ENCODE data around the gene GALNT14.
A peak's percentile ranks its signal among the peaks of the same experiment; 100 is the strongest.

Gene GALNT14

DNA sequence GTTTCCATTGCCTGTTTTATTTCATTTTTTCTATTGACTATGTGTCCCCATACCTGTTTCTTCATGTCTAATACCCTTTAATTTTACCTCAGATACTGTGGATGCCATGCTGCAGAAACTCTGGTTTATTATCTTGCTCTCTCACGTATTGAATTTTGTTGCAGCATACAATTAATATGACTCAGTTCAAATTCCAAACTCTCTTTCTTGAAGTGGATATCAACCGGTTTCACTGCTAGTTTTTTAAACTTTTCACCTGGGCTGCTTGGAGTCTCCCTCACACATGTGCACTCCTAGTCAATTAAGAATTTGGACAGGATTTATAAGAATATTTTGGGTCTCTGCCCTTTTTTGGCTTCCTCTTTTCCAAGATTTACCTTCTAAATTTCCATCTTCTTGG is 260.4 kb downstream of the GALNT14 start:
- Mint-ChIP-seq H3K4me1 (no peaks in the 10 kb centered on the region), H3K4me3 (no peak overlapping the region), H3K27me3 (peaks cover 0 to 5% of the 10 kb centered on the region in 2 donors), H3K9me3 (peaks cover 10 to 12% of the 10 kb centered on the region in 2 donors), H3K36me3 (no peaks in the 10 kb centered on the region), H3K27ac (no peak overlapping the region)
- ATAC-seq (replicated peaks) (no peak), DNase-seq (no peak)

DNA sequence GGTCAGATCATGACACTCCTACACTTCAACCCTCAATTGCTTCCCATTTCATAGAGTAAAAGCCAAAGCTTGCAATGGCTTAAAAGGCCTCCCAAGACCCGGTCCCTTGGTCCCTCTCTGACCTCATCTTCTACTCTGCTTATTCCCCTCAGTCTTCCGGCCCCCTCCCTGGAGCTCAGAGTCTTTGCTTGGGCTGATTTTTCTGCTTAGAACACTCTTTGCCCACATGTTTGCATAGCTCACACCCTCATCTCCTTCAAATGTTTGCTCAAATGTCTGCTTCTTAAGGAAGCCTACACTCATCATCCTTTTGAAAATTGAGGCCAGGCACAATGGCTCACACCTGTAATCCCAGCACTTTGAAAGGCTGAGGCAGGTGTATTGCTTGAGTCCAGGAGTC is 265.4 kb downstream of the GALNT14 start:
- Mint-ChIP-seq H3K4me1 (peaks cover 0 to 1% of the 10 kb centered on the region in 2 donors), H3K4me3 (no peak overlapping the region), H3K36me3 (no peaks in the 10 kb centered on the region), H3K27me3 (peaks cover 0 to 7% of the 10 kb centered on the region in 2 donors), H3K27ac (no peak overlapping the region), H3K9me3 (peaks cover 10 to 13% of the 10 kb centered on the region in 2 donors)
- DNase-seq: no peak
- no peak for ATAC-seq (replicated peaks)

DNA sequence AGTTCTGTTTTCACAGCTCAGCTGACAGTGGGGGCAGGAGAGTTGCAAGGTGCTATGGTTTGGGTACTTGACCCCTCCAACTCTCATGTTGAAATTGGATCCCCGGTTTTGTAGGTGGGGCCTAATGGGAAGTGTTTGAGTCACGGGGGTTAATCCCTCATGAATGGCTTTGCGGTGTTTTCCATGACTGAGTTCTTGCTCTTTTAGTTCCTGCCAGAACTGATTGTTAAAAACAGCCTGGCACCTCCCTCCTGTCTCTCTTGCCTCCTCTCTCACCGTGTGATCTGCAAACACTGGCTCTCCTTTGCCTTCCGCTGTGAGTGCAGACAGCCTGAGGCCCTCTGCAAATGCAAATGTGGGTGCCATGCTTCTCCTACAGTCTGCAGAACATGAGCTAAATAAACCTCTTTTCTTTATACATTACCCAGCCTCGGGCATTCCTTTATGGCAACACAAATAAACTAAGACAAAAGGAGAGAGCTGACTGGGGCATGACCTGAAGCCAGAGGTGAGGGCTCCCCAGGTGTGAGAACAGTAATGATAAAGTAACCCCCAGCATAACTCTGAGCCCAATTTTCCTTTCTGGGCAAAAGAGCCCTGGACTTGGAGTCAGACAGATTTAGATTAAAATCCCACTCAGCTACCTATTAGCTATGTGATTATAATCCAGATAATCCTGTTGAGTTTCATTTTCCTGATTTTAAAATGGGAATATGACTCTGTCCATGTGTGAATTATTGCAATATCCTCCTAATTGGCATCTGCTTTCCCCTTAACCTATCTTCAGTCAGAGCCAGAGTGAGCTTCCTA is 266.1 kb downstream of the GALNT14 start:
- H3K27me3 Mint-ChIP-seq: peaks cover 0 to 7% of the 10 kb centered on the region in 2 donors
- no peaks in the 10 kb centered on the region for H3K36me3 Mint-ChIP-seq
- H3K27ac Mint-ChIP-seq: no peak overlapping the region
- H3K4me3 Mint-ChIP-seq: no peak overlapping the region
- ATAC-seq (replicated peaks): no peak
- peaks cover 2% of the 10 kb centered on the region in 2 donors for H3K4me1 Mint-ChIP-seq
- no peak for DNase-seq
- H3K9me3 Mint-ChIP-seq: peaks cover 10 to 13% of the 10 kb centered on the region in 2 donors

DNA sequence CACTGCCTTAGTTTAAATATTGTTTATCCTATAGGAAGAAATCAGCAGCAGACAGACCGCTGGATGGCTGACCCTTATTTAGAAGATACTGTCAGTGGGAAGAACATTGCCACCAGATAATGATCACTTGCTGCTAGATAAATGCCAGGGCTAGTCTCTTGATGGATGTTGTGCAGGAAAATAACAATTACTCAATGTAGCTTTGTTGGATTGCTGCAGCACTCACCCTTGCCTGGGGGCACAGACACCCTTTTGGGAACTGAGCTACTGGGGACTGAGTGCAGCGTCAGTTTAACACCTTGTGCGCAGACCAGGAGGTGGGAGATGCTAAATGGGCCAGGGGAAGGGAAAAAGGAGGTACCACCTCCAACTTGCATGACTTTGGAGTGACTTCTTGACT is 266.8 kb downstream of the GALNT14 start:
- Mint-ChIP-seq H3K4me3 (no peak overlapping the region), H3K4me1 (peaks cover 8 to 9% of the 10 kb centered on the region in 2 donors), H3K36me3 (no peaks in the 10 kb centered on the region), H3K9me3 (peaks cover 10 to 13% of the 10 kb centered on the region in 2 donors), H3K27me3 (peaks cover 0 to 7% of the 10 kb centered on the region in 2 donors), H3K27ac (no peak overlapping the region)
- DNase-seq (no peak), ATAC-seq (replicated peaks) (no peak)

DNA sequence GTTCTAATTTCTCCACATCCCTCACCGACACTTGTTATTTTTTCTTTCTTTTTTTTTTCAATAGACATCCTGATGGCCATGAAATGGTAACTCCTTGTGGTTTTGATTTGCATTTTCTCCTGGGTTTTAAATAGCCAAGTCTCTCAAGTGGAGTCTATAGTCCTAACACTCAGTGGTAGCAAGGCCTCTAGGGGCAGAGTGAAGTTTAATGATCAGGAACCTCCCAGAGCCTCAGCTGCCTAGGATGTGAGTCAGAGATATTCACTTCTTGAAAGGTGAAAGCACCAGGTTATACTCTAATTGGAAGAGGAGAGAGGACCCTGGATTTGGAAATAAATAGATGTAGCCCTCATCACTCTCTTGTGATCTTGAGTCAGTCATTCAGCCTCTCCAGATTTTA is 268.3 kb downstream of the GALNT14 start:
- H3K4me1 Mint-ChIP-seq: peaks cover 17 to 19% of the 10 kb centered on the region in 2 donors
- H3K4me3 Mint-ChIP-seq: no peak overlapping the region
- H3K9me3 Mint-ChIP-seq: peaks cover 6 to 10% of the 10 kb centered on the region in 2 donors
- DNase-seq (no peak), ATAC-seq (replicated peaks) (no peak)
- H3K36me3 Mint-ChIP-seq: no peaks in the 10 kb centered on the region
- no peak overlapping the region for H3K27ac Mint-ChIP-seq
- peaks cover 0 to 7% of the 10 kb centered on the region in 2 donors for H3K27me3 Mint-ChIP-seq

DNA sequence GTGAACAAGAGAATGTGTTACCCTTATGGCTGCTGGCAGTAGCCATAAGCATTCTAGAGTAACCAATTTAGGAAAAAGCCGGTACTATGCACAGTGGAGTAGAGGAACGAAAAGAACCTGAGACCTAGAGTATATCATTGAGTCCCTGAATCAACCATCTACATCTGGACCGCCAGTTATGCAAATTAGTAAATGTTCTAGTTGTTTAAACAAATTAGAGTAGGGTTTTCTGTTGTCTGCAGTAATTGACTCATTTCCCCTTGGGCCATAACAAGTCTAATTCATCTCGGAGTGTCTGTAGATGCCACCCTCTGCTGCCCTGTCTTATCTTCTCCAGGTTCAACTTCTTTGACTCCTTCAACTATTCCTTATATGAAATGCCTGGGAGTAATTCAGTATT is 270.9 kb downstream of the GALNT14 start:
- H3K36me3 Mint-ChIP-seq: no peaks in the 10 kb centered on the region
- ATAC-seq (replicated peaks) (peak; percentile 57 to 61), DNase-seq (no peak)
- peaks cover 0 to 7% of the 10 kb centered on the region in 2 donors for H3K27me3 Mint-ChIP-seq
- H3K4me1 Mint-ChIP-seq: peaks cover 17 to 19% of the 10 kb centered on the region in 2 donors
- no peak overlapping the region for H3K4me3 Mint-ChIP-seq
- H3K9me3 Mint-ChIP-seq: peaks cover 0 to 2% of the 10 kb centered on the region in 2 donors
- no peak overlapping the region for H3K27ac Mint-ChIP-seq

DNA sequence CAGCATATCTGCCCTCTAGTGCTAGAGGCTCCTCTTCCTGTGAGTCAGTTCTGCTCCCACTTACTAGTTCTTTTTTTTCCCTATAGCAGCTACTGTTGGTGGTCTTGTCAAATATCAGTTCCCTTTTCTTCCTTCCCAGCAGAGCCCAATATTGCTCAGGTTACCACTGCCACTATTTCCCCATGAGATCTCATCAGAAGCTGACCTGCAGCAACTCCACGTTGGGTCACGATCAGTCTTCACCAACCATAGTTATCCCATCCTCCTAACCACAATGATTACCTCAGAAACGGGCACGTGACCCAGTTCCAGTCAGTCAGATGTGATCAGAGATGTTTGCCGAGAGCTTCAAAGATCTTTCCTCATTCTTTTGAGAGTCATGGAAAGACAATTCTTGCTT is 271.3 kb downstream of the GALNT14 start:
- H3K36me3 Mint-ChIP-seq: no peaks in the 10 kb centered on the region
- no peak overlapping the region for H3K27ac Mint-ChIP-seq
- peaks cover 16 to 19% of the 10 kb centered on the region in 2 donors for H3K4me1 Mint-ChIP-seq
- H3K9me3 Mint-ChIP-seq: peaks cover 0 to 2% of the 10 kb centered on the region in 2 donors
- DNase-seq (no peak), ATAC-seq (replicated peaks) (peak; percentile 68 to 83)
- peaks cover 0 to 4% of the 10 kb centered on the region in 2 donors for H3K27me3 Mint-ChIP-seq
- no peak overlapping the region for H3K4me3 Mint-ChIP-seq

DNA sequence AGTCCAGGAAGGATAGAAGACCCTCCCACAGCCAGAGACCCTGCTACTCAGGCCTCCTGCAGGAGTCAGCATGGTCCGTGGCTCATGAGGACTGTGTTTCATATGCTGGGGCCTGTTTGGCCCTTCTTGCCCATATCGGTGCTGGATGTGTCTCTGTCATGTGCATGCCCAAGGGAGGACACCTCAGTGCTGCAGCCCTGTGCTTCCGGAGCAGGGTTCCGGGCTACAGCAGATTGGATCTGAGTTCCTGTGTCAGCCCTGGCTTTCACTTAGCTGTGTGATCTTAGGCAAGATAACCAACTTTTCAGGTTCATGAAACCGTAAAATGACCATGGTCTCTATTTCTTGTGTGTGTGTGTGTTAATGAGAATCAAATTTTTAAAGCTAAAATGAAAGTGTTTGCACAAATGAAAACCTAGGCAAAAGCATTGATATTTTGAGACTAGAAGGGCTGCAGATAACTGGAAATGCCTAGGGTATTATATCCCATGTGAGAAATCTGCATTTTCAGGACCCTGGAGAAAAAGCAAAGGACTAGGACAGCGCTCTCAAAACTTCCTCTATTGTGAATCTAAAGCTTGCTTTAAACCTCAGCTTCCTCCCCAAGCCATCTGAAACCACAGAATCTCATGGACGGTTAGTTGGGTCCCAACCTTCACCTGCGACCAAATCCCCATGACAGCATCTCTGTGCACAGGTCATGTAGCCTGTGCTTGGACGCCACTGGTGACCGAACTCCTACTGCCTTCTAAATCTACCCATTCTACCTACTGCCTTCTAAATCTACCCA is 272.2 kb downstream of the GALNT14 start:
- Mint-ChIP-seq H3K4me3 (no peak overlapping the region), H3K27me3 (peaks cover 0 to 3% of the 10 kb centered on the region in 2 donors), H3K9me3 (peaks cover 0 to 2% of the 10 kb centered on the region in 2 donors), H3K36me3 (no peaks in the 10 kb centered on the region), H3K27ac (no peak overlapping the region), H3K4me1 (peaks cover 16 to 19% of the 10 kb centered on the region in 2 donors)
- DNase-seq (no peak), ATAC-seq (replicated peaks) (peak; percentile 37 to 47)

DNA sequence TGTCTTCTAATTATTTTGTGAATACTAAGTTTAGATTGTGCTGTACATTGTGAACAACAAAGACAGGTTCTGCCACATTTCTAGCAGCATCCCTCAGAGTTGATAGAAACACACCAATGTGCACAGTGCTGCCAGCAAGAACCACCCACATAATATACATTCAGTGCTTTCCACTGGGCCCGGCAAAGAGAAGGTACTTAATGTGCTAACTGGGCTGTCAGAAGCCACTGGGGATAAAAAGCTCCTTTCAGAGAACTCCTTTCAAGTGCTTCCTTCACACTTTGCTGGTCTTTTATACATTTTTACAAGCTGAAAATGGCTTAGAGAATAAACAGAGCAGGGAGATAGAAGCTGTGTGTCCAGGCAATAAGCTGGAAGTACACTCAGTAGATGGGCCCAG is 273.0 kb downstream of the GALNT14 start:
- DNase-seq: no peak
- H3K27ac Mint-ChIP-seq: no peak overlapping the region
- no peaks in the 10 kb centered on the region for H3K36me3 Mint-ChIP-seq
- no peak overlapping the region for H3K4me3 Mint-ChIP-seq
- H3K27me3 Mint-ChIP-seq: peaks cover 0 to 3% of the 10 kb centered on the region in 2 donors
- peaks cover 16 to 24% of the 10 kb centered on the region in 2 donors for H3K4me1 Mint-ChIP-seq
- ATAC-seq (replicated peaks): no peak
- peaks cover 0 to 2% of the 10 kb centered on the region in 2 donors for H3K9me3 Mint-ChIP-seq

DNA sequence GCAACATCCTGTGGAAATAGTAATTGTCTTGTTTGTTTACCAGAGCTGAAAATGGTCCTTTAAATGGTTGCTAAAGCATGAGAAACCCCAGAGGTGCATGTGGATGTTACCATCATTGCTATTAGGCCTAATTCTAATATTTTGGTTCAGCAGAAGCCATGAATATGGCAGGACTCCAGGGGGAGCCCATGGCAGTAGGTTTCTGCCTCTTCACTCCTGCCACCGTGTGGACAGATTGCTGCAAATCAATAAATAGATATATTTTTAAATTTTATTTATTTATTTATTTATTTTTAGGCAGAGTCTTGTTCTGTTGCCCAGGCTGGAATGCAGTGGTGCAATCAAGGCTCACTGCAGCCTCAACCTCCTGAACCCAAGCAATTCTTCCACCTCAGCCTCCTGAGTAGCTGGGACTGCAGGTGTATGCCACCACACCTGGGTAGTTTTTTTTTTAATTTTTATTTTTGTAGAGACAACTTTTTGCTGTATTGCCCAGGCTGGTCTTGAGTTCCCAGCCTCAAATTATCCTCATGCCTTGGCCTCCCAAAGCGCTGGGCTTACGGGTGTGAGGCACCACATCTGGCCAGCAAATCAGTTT is 276.1 kb downstream of the GALNT14 start:
- Mint-ChIP-seq H3K27me3 (no peaks in the 10 kb centered on the region), H3K27ac (no peak overlapping the region), H3K36me3 (no peaks in the 10 kb centered on the region), H3K4me1 (peaks cover 15 to 22% of the 10 kb centered on the region in 2 donors), H3K4me3 (no peak overlapping the region), H3K9me3 (peaks cover 0 to 3% of the 10 kb centered on the region in 2 donors)
- DNase-seq (peak; percentile 44), ATAC-seq (replicated peaks) (peak; percentile 59 to 71)

DNA sequence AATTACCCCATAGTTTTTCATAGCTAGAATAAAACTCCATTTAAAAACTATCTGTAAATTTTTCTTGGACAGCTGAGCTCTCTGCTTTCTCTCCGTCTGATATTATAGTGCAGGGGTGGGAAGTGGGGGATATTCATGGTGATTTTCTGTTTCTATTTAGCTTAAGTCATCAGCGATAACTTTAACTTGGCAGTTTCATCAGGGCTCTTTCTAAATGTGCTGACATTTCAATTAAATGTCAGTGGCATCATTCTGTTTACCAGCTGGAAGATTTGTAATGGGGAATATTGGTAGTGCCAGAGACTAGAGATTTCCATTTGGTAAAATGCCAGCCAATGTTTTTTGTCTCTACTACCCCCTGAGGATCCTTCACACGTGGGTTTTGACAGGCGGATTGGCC is 277.5 kb downstream of the GALNT14 start:
- DNase-seq: no peak
- no peak for ATAC-seq (replicated peaks)
- Mint-ChIP-seq H3K36me3 (no peaks in the 10 kb centered on the region), H3K27ac (no peak overlapping the region), H3K4me3 (no peak overlapping the region), H3K4me1 (peaks cover 3 to 8% of the 10 kb centered on the region in 2 donors), H3K9me3 (peaks cover 0 to 3% of the 10 kb centered on the region in 2 donors), H3K27me3 (no peaks in the 10 kb centered on the region)

All from stimulated activated naive B cell treated with anti-CD40 and anti-IgM and Interleukin-4, amounts not matched to agents 10 μg/mL and 1 μg/mL and 100 μg/mL, for 72 hours (primary cell).